Parathyroid adenoma (tissue), 2 donors: ENCODE measurements around the gene IPO5.

Experiments used
- H2AFZ ChIP-seq: fragments of 300-600 bp; sonication (generic); one replicate; pipeline ENCODE4 v1.7.0; 2017; ENCODE audit warnings: antibody characterized with exemption, mild to moderate bottlenecking
- H3K27ac ChIP-seq: fragments of 300-600 bp; sonication (generic); one replicate; pipeline ENCODE4 v1.7.0; 2017
- H3K27me3 ChIP-seq: fragments of 300-600 bp; sonication (generic); one replicate; pipeline ENCODE4 v1.7.0; 2017; ENCODE audit warnings: low read length; ENCODE audit not compliant: control insufficient read depth, insufficient read depth
- H3K36me3 ChIP-seq: fragments of 300-600 bp; sonication (generic); one replicate; pipeline ENCODE4 v1.7.0; 2017; ENCODE audit warnings: low read length; ENCODE audit not compliant: control insufficient read depth, insufficient read depth
- H3K4me1 ChIP-seq: fragments of 300-600 bp; sonication (generic); one replicate; pipeline ENCODE4 v1.7.0; 2017; ENCODE audit warnings: control low read depth
- H3K4me2 ChIP-seq: fragments of 300-600 bp; sonication (generic); one replicate; pipeline ENCODE4 v1.7.0; 2017; ENCODE audit warnings: low read length
- H3K4me3 ChIP-seq: fragments of 300-600 bp; sonication (generic); one replicate; pipeline ENCODE4 v1.7.0; 2017; ENCODE audit warnings: low read depth, low read length
- H3K79me2 ChIP-seq: fragments of 300-600 bp; sonication (generic); one replicate; pipeline ENCODE4 v1.7.0; 2017; ENCODE audit warnings: control low read depth
- H3K9ac ChIP-seq: fragments of 300-600 bp; sonication (generic); one replicate; pipeline ENCODE4 v1.7.0; 2017; ENCODE audit warnings: mild to moderate bottlenecking
- H3K9me3 ChIP-seq: fragments of 300-600 bp; sonication (generic); one replicate; pipeline ENCODE4 v1.7.0; 2017; ENCODE audit warnings: low read length; ENCODE audit not compliant: control insufficient read depth
- CTCF ChIP-seq: fragments of 300-600 bp; sonication (generic); IDR thresholded peaks from one replicate; pipeline ENCODE4 v1.7.0; 2017; ENCODE audit warnings: antibody characterized with exemption, mild to moderate bottlenecking
- donor health status: primary hyperparathyroidism.

IPO5 gene

GRCh38 chr13:97961340-97961739 lies 7.9 kb downstream of the IPO5 start:
- Histone ChIP-seq H3K27ac (no peak overlapping the region), H3K9me3 (no peaks in the 10 kb centered on the region), H3K79me2 (no peaks in the 10 kb centered on the region), H3K4me3 (no peak overlapping the region), H3K9ac (no peak overlapping the region), H3K27me3 (no peaks in the 10 kb centered on the region), H2AFZ (no peak overlapping the region), H3K4me1 (no peaks in the 10 kb centered on the region), H3K4me2 (no peak overlapping the region), H3K36me3 (no peaks in the 10 kb centered on the region)
- TF ChIP-seq CTCF: no peak

GRCh38 chr13:97962887-97963286 lies 9.4 kb downstream of the IPO5 start:
- H3K4me1 ChIP-seq: no peaks in the 10 kb centered on the region

GRCh38 chr13:97967226-97967625 lies 13.8 kb downstream of the IPO5 start:
- Histone ChIP-seq H3K9ac (no peak overlapping the region), H2AFZ (no peak overlapping the region), H3K4me1 (no peaks in the 10 kb centered on the region), H3K9me3 (no peaks in the 10 kb centered on the region), H3K4me3 (no peak overlapping the region), H3K4me2 (no peak overlapping the region), H3K79me2 (no peaks in the 10 kb centered on the region), H3K27ac (no peak overlapping the region), H3K27me3 (no peaks in the 10 kb centered on the region), H3K36me3 (no peaks in the 10 kb centered on the region)
- TF ChIP-seq CTCF: no peak

More at GRCh38 chr13:97962887-97963286, 9.4 kb downstream of the IPO5 start:
- no peak overlapping the region for H3K4me3 ChIP-seq
- H3K36me3 ChIP-seq: no peaks in the 10 kb centered on the region
- no peaks in the 10 kb centered on the region for H3K9me3 ChIP-seq
- no peak overlapping the region for H2AFZ ChIP-seq
- TF ChIP-seq CTCF: no peak
- no peaks in the 10 kb centered on the region for H3K27me3 ChIP-seq
- no peak overlapping the region for H3K9ac ChIP-seq
- no peak overlapping the region for H3K27ac ChIP-seq
- no peaks in the 10 kb centered on the region for H3K79me2 ChIP-seq
- H3K4me2 ChIP-seq: no peak overlapping the region

GRCh38 chr13:97967948-97968347 lies 14.5 kb downstream of the IPO5 start:
- H3K4me3 ChIP-seq: no peak overlapping the region

More at GRCh38 chr13:97967948-97968347, 14.5 kb downstream of the IPO5 start:
- H3K79me2 ChIP-seq: no peaks in the 10 kb centered on the region
- H3K27me3 ChIP-seq: no peaks in the 10 kb centered on the region
- no peak overlapping the region for H3K27ac ChIP-seq
- no peaks in the 10 kb centered on the region for H3K4me1 ChIP-seq
- H3K4me2 ChIP-seq: no peak overlapping the region
- H2AFZ ChIP-seq: no peak overlapping the region
- no peaks in the 10 kb centered on the region for H3K9me3 ChIP-seq
- no peak for TF ChIP-seq CTCF
- no peaks in the 10 kb centered on the region for H3K36me3 ChIP-seq
- no peak overlapping the region for H3K9ac ChIP-seq
